Breast epithelium (tissue), 4 donors: ENCODE measurements around the gene MLC1. TPM values are rescaled to one million over a fixed set of nuclear protein-coding genes. Genes with fewer than 3 reads are reported as not detected.

Experiments
- DNase-seq, 2 donors: peaks; one replicate each; pipeline ENCODE4 v3.0.0-alpha.2; 2019; ENCODE audit warnings: low spot score in 2 of 2
- H3K27ac ChIP-seq, 2 donors: fragments of 200-600 bp; sonication (generic) in 1 of 2; one replicate each; pipeline ENCODE4 v1.5.1; 2016 to 2019; ENCODE audit warnings: mild to moderate bottlenecking in 1 of 2
- H3K27me3 ChIP-seq, 2 donors: fragments of 200-600 bp; sonication (generic) in 1 of 2; one replicate each; pipeline versions ENCODE4 v1.5.1 to v1.6.0; 2017 to 2019; ENCODE audit warnings: control low read depth in 1 of 2, mild to moderate bottlenecking in 1 of 2
- H3K36me3 ChIP-seq: fragments of 200-600 bp; one replicate; pipeline ENCODE4 v1.5.1; 2019
- H3K4me1 ChIP-seq, 2 donors: fragments of 200-600 bp; sonication (generic); one replicate each; pipeline ENCODE4 v1.5.1; 2016 to 2019; ENCODE audit warnings: control low read depth in 1 of 2
- H3K4me3 ChIP-seq, 3 donors: fragments of 200-600 bp; sonication (generic); 1 replicate in 2 of 3; 2 replicates in 1 of 3; pipeline ENCODE4 v1.5.1; 2016 to 2019; ENCODE audit warnings: mild to moderate bottlenecking in 3 of 3, moderate library complexity in 2 of 3
- H3K9me3 ChIP-seq, 2 donors: fragments of 200-600 bp; sonication (generic) in 1 of 2; one replicate each; pipeline ENCODE4 v1.5.1; 2016 to 2019; ENCODE audit warnings: control low read depth in 1 of 2
- CTCF ChIP-seq, 3 donors: fragments of 450-650 bp; IDR thresholded peaks; one replicate each; pipeline ENCODE4 v1.5.1; 2016 to 2017; ENCODE audit warnings: antibody characterized with exemption in 3 of 3, mild to moderate bottlenecking in 3 of 3, moderate library complexity in 3 of 3
- POLR2A ChIP-seq: fragments of 450-650 bp; IDR thresholded peaks from one replicate; pipeline ENCODE4 v1.6.1; 2016; ENCODE audit warnings: antibody characterized with exemption, mild to moderate bottlenecking, moderate library complexity
- POLR2AphosphoS5 ChIP-seq, 3 donors: sonication (generic); formaldehyde crosslinking; IDR thresholded peaks; one replicate each; pipeline ENCODE4 v1.6.1; 2017; ENCODE audit warnings: antibody characterized with exemption in 3 of 3
- intact Hi-C: fragments of 100-400 bp; cut with DNase I; formaldehyde crosslinking; loops from one replicate; pipeline ENCODE4 v1.15.1; 2023; ENCODE audit warnings: low total_unique reads
- total RNA-seq, 3 donors: library from RNA; depleted of rRNA; stranded (reverse); fragments of >200 nt; gene quantifications; one replicate each; pipeline ENCODE4 v1.1.0, GENCODE V29; 2016

Gene MLC1
- total RNA-seq, 3 donors from 2014 or later, result 0.15 TPM; not detected in 2

- DNase-seq, result no peak
- intact Hi-C loops, result no loop called here
- H3K4me1 ChIP-seq, result no peaks in the 10 kb centered on the region
- no peak for TF ChIP-seq POLR2AphosphoS5 (IDR thresholded peaks at IDR 0.05)
- no peak for TF ChIP-seq POLR2A
- no peak for TF ChIP-seq CTCF (IDR thresholded peaks at IDR 0.05)
- H3K4me3 ChIP-seq, result no peak overlapping the region
- H3K27me3 ChIP-seq, result peaks cover 8 to 59% of the 10 kb centered on the region in 2 donors
- H3K9me3 ChIP-seq, result no peaks in the 10 kb centered on the region
- no peaks in the 10 kb centered on the region for H3K36me3 ChIP-seq
- H3K27ac ChIP-seq, result no peak overlapping the region
These were observed 68.1 kb downstream of the MLC1 start for GRCh38 chr22:50016988-50017700.

- H3K4me3 ChIP-seq, result no peak overlapping the region
- H3K9me3 ChIP-seq, result no peaks in the 10 kb centered on the region
- intact Hi-C loops, result no loop called here
- TF ChIP-seq POLR2A (no peak), POLR2AphosphoS5 (IDR thresholded peaks at IDR 0.05) (no peak), CTCF (IDR thresholded peaks at IDR 0.05) (no peak)
- no peaks in the 10 kb centered on the region for H3K36me3 ChIP-seq
- H3K4me1 ChIP-seq, result no peaks in the 10 kb centered on the region
- no peak for DNase-seq
- peaks cover 8 to 66% of the 10 kb centered on the region in 2 donors for H3K27me3 ChIP-seq
- no peak overlapping the region for H3K27ac ChIP-seq
These were observed 68.8 kb downstream of the MLC1 start for GRCh38 chr22:50016308-50016987.

DNA sequence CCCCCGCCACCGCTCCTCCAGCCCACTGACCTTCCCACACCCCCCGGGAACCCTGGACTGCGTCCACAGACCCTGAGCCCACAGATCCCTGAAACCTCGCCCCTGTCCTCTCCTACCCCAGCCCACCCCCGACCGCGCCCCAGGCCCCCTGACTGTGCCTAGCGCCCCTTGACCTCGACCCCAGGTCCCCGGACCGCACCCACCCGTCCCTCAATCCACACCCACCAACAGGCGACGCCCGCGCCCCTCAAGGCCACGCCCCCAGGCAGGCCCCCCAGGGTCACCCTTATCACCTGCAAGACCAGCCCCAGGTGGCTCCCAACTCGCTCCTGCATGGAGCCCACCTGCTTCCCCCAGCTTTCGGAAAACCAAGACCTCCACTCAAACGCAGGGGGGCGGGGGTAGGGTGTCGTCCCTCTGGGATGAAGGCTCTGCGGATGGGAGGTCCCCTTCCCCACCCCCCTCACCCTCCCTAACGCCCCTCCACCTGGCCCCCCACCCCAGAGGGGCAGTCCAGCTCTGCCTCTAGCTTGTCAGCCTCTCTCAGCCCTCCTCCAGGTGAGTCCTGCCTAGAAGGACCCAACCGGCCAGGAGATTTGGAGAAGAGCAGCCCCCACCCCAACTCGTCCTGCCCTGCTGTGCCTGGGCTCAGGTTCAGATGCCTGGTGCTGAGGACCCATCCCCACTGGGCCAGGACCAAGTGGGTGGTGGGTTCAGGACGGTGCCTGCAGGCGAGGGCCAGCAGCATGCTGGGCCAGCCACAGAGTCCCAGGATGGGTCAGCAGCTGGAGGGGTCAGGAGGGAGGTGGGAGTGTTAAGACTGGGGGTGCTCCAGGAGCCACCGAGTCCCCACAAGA is 69.5 kb downstream of the MLC1 start:
- Histone ChIP-seq H3K4me1 (peaks cover 0 to 4% of the 10 kb centered on the region in 2 donors), H3K36me3 (no peaks in the 10 kb centered on the region), H3K27ac (no peak overlapping the region), H3K9me3 (no peaks in the 10 kb centered on the region), H3K27me3 (peaks cover 8 to 74% of the 10 kb centered on the region in 2 donors), H3K4me3 (peak overlapping the region in 1 of 3 donors; percentile 37)
- DNase-seq, result no peak
- intact Hi-C loops, result no loop called here
- TF ChIP-seq POLR2A (no peak), CTCF (IDR thresholded peaks at IDR 0.05) (no peak), POLR2AphosphoS5 (IDR thresholded peaks at IDR 0.05) (no peak)

- H3K9me3 ChIP-seq, result no peaks in the 10 kb centered on the region
- peaks cover 0 to 7% of the 10 kb centered on the region in 2 donors for H3K4me1 ChIP-seq
- intact Hi-C loops, result no loop called here
- no peak overlapping the region for H3K27ac ChIP-seq
- no peak for DNase-seq
- TF ChIP-seq CTCF (IDR thresholded peaks at IDR 0.05) (no peak), POLR2AphosphoS5 (IDR thresholded peaks at IDR 0.05) (no peak), POLR2A (no peak)
- peak overlapping the region in 1 of 3 donors; percentile 37 for H3K4me3 ChIP-seq
- H3K36me3 ChIP-seq, result no peaks in the 10 kb centered on the region
- H3K27me3 ChIP-seq, result peaks cover 15 to 82% of the 10 kb centered on the region in 2 donors
These were observed 70.4 kb downstream of the MLC1 start for GRCh38 chr22:50014655-50015401.
